ENCODE results near the gene BLOC1S3. TPM values are rescaled to one million over a fixed set of nuclear protein-coding genes. Genes with fewer than 3 reads are reported as not detected.
"Not testable (repeated sequence)": the region's sequence is repeated elsewhere in the genome, so short reads cannot be mapped to it uniquely, and the experiment has no call there.

The BLOC1S3 gene
- total RNA-seq, 2 donors from 2014 or later, result 15.4 to 20.5 TPM

GRCh38 chr19:45218911-45219743, 40.5 kb downstream of the BLOC1S3 start:
- peaks cover 0 to 9% of the 10 kb centered on the region in 2 donors for H3K4me1 Mint-ChIP-seq (ENCODE audit: low read depth in 2 of 2)
- no peak for DNase-seq (ENCODE audit: low spot score)
- H3K27ac Mint-ChIP-seq, result no peak overlapping the region
- H3K9me3 Mint-ChIP-seq, result no peaks in the 10 kb centered on the region
- H3K36me3 Mint-ChIP-seq, result no peaks in the 10 kb centered on the region
- no peak for ATAC-seq
- H3K27me3 Mint-ChIP-seq, result peaks cover 11 to 30% of the 10 kb centered on the region in 2 donors
- no peak overlapping the region for H3K4me3 Mint-ChIP-seq

GRCh38 chr19:45222724-45223123, 44.1 kb downstream of the BLOC1S3 start:
- peaks cover 7 to 22% of the 10 kb centered on the region in 2 donors for H3K27me3 Mint-ChIP-seq
- no peaks in the 10 kb centered on the region for H3K36me3 Mint-ChIP-seq
- ATAC-seq (no peak), DNase-seq (ENCODE audit: low spot score) (no peak)
- no peaks in the 10 kb centered on the region for H3K9me3 Mint-ChIP-seq
- H3K4me3 Mint-ChIP-seq, result no peak overlapping the region
- H3K4me1 Mint-ChIP-seq (ENCODE audit: low read depth in 2 of 2), result peaks cover 0 to 2% of the 10 kb centered on the region in 2 donors
- no peak overlapping the region for H3K27ac Mint-ChIP-seq

- Mint-ChIP-seq H3K36me3 (no peaks in the 10 kb centered on the region), H3K27ac (no peak overlapping the region)
- peak in 1 of 2 donors; percentile 15 for ATAC-seq
These were observed 45.3 kb downstream of the BLOC1S3 start for GRCh38 chr19:45223879-45224278.

GRCh38 chr19:45224645-45225044, 46.1 kb downstream of the BLOC1S3 start:
- no peaks in the 10 kb centered on the region for H3K9me3 Mint-ChIP-seq
- H3K27me3 Mint-ChIP-seq, result peaks cover 3 to 15% of the 10 kb centered on the region in 2 donors
- no peaks in the 10 kb centered on the region for H3K4me1 Mint-ChIP-seq (ENCODE audit: low read depth in 2 of 2)
- ATAC-seq (no peak), DNase-seq (ENCODE audit: low spot score) (no peak)
- no peak overlapping the region for H3K27ac Mint-ChIP-seq
- H3K4me3 Mint-ChIP-seq, result no peak overlapping the region
- H3K36me3 Mint-ChIP-seq, result no peaks in the 10 kb centered on the region

More at GRCh38 chr19:45223879-45224278, 45.3 kb downstream of the BLOC1S3 start:
- no peak for DNase-seq (ENCODE audit: low spot score)
- Mint-ChIP-seq H3K4me3 (no peak overlapping the region), H3K27me3 (peaks cover 3 to 15% of the 10 kb centered on the region in 2 donors), H3K4me1 (ENCODE audit: low read depth in 2 of 2) (no peaks in the 10 kb centered on the region), H3K9me3 (no peaks in the 10 kb centered on the region)

GRCh38 chr19:45229056-45229455, 50.5 kb downstream of the BLOC1S3 start:
- H3K27ac Mint-ChIP-seq; H3K36me3 Mint-ChIP-seq; DNase-seq (ENCODE audit: low spot score); H3K9me3 Mint-ChIP-seq; H3K27me3 Mint-ChIP-seq; H3K4me3 Mint-ChIP-seq; H3K4me1 Mint-ChIP-seq (ENCODE audit: low read depth in 2 of 2); ATAC-seq: not testable (repeated sequence)

Other genes starting within 250 kb of the BLOC1S3 start
- not detected for gene APOC4, start 236.5 kb upstream of the BLOC1S3 start, total RNA-seq
- 1 to 10 TPM in 1 of 2 donors, not detected in 1; 4.6 TPM for gene APOC2, start 232.7 kb upstream of the BLOC1S3 start, total RNA-seq
- 100 to 1,000 TPM in 1 of 2 donors, 10 to 100 TPM in 1; 90.9 to 116 TPM for gene CLPTM1, start 223.4 kb upstream of the BLOC1S3 start, total RNA-seq
- gene RELB, start 177.3 kb upstream of the BLOC1S3 start, total RNA-seq, result 10 to 100 TPM; 47.0 to 81.6 TPM
- gene CLASRP, start 139.7 kb upstream of the BLOC1S3 start, total RNA-seq, result 100 to 1,000 TPM in 1 of 2 donors, 10 to 100 TPM in 1; 84.1 to 147 TPM
- gene ZNF296, start 102.3 kb upstream of the BLOC1S3 start, total RNA-seq, result 1 to 10 TPM; 5.0 to 5.5 TPM
- 10 to 100 TPM; 59.0 TPM for gene GEMIN7, start 99.5 kb upstream of the BLOC1S3 start, total RNA-seq
- 10 to 100 TPM; 18.1 to 36.3 TPM for gene PPP1R37, start 85.6 kb upstream of the BLOC1S3 start, total RNA-seq
- gene NKPD1, start 17.8 kb upstream of the BLOC1S3 start, total RNA-seq, result under 1 TPM; 0.14 to 0.22 TPM
- gene TRAPPC6A, start 547 bp upstream of the BLOC1S3 start, total RNA-seq, result 10 to 100 TPM; 17.5 to 33.5 TPM
- gene EXOC3L2, start 66.6 kb downstream of the BLOC1S3 start, total RNA-seq, result not detected
- gene MARK4, start 72.5 kb downstream of the BLOC1S3 start, total RNA-seq, result 10 to 100 TPM; 31.4 to 42.5 TPM
- under 1 TPM in 1 of 2 donors, not detected in 1; 0.29 TPM for gene CKM, start 144.1 kb downstream of the BLOC1S3 start, total RNA-seq
- gene KLC3, start 162.0 kb downstream of the BLOC1S3 start, total RNA-seq, result not detected
- gene ERCC2, start 191.8 kb downstream of the BLOC1S3 start, total RNA-seq, result 10 to 100 TPM; 18.1 to 44.0 TPM
- 10 to 100 TPM; 12.2 to 14.1 TPM for gene PPP1R13L, start 226.3 kb downstream of the BLOC1S3 start, total RNA-seq
- gene POLR1G, start 227.9 kb downstream of the BLOC1S3 start, total RNA-seq, result 10 to 100 TPM; 11.0 to 25.4 TPM
- gene ERCC1, start 245.1 kb downstream of the BLOC1S3 start, total RNA-seq, result 10 to 100 TPM; 65.0 to 67.8 TPM